Subcutaneous adipose tissue (tissue), 4 donors: ENCODE data around the gene ZMIZ2. TPM values are rescaled to one million over a fixed set of nuclear protein-coding genes. Genes with fewer than 3 reads are reported as not detected.

Experiments used
- total RNA-seq, 4 donors: library from RNA; depleted of rRNA; stranded (reverse); fragments of >200 nt; gene quantifications; one replicate each; pipeline ENCODE4 v1.1.0, GENCODE V29; 2016
- TF ChIP-seq, protein P1 (sequence below): fragments of 450-650 bp; IDR thresholded peaks from one replicate; pipeline ENCODE4 v1.5.1; 2016; ENCODE audit warnings: low read depth, mild to moderate bottlenecking, control low read depth, antibody characterized with exemption, moderate library complexity

Gene ZMIZ2
- total RNA-seq, 4 donors from 2014 or later, result 7.3 to 21.1 (median 12.2) TPM

DNA sequence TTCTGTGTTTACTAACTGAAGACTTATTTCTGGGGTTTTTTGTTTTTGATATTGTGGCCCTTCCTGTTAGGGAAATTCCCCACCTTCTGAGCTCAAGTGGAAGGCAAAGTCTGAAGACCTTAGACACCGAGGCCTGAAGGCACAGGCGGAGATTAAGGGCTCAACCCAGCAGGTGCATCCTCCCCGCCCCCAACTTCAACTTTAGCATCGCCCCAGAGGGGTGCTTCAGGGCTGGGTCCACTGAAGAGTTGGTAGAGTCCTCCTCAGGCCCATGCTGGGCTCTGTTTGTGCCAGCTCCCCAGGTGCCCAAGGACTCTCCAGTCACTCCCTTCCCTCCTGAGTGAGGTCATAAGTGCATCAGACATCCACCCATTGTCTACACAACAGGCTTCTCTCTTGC is 38.4 kb downstream of the ZMIZ2 start:
- TF ChIP-seq, protein P1, sequence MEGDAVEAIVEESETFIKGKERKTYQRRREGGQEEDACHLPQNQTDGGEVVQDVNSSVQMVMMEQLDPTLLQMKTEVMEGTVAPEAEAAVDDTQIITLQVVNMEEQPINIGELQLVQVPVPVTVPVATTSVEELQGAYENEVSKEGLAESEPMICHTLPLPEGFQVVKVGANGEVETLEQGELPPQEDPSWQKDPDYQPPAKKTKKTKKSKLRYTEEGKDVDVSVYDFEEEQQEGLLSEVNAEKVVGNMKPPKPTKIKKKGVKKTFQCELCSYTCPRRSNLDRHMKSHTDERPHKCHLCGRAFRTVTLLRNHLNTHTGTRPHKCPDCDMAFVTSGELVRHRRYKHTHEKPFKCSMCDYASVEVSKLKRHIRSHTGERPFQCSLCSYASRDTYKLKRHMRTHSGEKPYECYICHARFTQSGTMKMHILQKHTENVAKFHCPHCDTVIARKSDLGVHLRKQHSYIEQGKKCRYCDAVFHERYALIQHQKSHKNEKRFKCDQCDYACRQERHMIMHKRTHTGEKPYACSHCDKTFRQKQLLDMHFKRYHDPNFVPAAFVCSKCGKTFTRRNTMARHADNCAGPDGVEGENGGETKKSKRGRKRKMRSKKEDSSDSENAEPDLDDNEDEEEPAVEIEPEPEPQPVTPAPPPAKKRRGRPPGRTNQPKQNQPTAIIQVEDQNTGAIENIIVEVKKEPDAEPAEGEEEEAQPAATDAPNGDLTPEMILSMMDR, result no peak

- TF ChIP-seq, protein P1, result no peak
Observed at GRCh38 chr7:44787762-44788161, 39.1 kb downstream of the ZMIZ2 start.

GRCh38 chr7:44789990-44790389 is 41.3 kb downstream of the ZMIZ2 start:
- TF ChIP-seq, protein P1, result no peak

DNA sequence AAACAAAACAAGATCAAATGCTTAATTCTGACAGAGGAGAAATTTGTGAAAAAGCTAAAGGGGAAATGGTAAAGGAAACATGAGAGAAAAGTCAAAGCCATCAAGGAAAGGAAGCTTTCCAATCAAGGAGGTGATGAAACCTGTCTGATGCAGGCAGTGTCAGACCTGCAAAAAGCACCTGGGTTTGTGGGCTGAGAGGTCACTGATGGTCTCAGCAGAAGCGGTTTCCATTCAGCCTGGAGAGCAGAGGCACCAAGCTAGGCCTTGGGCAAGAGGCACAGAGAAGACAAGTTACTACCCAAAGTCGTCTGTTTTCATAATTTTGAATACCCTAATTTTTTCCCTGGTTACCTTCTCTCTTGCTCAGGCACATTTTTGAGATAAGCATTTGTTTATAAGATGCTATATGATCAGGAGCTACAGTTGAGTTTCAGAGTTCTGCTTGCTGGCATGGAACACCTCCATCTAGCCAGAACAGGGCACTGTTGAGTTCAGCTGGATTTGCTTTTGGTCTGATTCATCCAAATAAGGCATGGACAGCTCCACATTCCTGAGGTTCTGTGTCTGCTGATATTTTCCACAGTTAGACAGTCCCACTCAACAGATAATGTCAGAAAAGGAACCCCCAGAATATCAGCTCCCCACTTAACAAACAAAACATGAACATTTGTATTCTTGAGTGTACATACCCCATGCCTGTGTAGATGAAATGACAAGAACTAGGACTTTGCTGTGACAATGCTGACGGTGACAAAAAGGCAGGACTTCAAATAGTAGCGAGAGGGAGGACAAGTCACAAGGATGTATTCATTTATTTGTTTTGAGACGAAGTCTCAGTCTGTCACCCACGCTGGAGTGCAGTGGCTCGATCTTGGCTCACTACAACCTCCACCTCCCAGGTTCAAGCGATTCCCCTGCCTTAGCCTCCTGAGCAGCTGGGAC is 42.9 kb downstream of the ZMIZ2 start:
- TF ChIP-seq, protein P1, result no peak

DNA sequence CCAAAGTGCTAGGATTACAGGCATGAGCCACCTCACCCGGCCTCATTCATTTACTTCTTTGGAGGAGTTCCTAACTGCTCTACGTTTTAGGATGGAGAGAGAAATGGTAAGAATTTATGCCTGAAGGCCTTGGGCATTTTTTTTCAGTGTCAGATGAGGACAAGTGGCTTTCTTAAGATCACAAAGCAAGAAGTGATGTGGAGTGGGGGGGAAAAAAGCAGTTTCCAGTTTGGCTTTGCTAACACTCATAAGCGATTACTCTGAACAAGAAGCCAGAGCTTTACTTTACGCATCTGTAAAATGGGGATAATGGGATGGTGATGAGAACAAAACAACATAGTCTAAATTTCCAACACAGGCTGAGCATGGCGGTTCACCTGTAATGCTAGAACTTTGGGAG is 45.3 kb downstream of the ZMIZ2 start:
- TF ChIP-seq, protein P1, result no peak

DNA sequence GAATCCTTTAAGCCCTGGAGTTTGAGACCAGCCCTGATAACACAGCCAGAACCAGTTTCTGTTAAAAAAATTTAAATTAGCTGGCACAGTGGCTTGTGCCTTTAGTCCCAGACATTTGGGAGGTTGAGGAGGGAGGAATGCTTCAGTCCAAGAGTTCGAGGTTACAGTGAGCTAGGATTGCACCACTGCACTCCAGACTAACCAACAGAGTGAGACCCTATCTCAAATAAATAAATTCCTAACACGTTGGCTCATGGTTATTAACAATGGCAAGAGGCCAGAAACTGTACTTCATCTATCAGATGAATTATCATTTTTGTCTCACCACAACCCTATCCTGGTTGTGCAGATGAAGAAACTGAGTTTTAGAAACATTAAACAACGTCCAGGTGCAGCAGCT is 45.7 kb downstream of the ZMIZ2 start:
- TF ChIP-seq, protein P1, result no peak

GRCh38 chr7:44796034-44796503 is 47.4 kb downstream of the ZMIZ2 start:
- TF ChIP-seq, protein P1, result no peak
